IMR-90 (cell line): ENCODE measurements around the gene ZNF385B. TPM values are rescaled to one million over a fixed set of nuclear protein-coding genes. Genes with fewer than 3 reads are reported as not detected.

Source experiments
- ATAC-seq: fragments of 200-7000 bp; cut with Tn5 transposase; 2 replicates; pipeline ENCODE4 v1.9.1; 2020; ENCODE audit warnings: low read depth, mild to moderate bottlenecking, moderate library complexity
- BruUV-seq: library from RNA; stranded (reverse); fragments of 400-500 nt; replicated peaks from 2 replicates; lab custom pipeline; 2021; lab: Mats Ljungman, UMichigan
- CTCF ChIA-PET: fragments of 300-600 bp; formaldehyde crosslinking; extraction: SDS; loops from one replicate; lab custom pipeline; 2021; ENCODE audit warnings: antibody characterized with exemption; lab: Yijun Ruan, JAX
- POLR2A ChIA-PET: fragments of 300-600 bp; sonication (Branson Sonifier 250); formaldehyde crosslinking; loops from one replicate; lab custom pipeline; 2022; ENCODE audit warnings: antibody characterized with exemption; ENCODE audit not compliant: unreplicated experiment; lab: Charles Lee
- DNase-seq: peaks from one replicate; pipeline ENCODE4 v3.0.0; 2013
- H2AFZ ChIP-seq: replicated peaks from 2 replicates; pipeline ENCODE3; 2013; ENCODE audit warnings: low read length, mild to moderate bottlenecking; ENCODE audit not compliant: poor library complexity
- H2AK5ac ChIP-seq: 2 replicates; pipeline ENCODE4 v1.6.1; 2013; ENCODE audit warnings: low read depth, low read length, inconsistent platforms
- H2AK9ac ChIP-seq: replicated peaks from 2 replicates; pipeline ENCODE3; 2013; ENCODE audit warnings: mild to moderate bottlenecking, low read depth, low read length, moderate library complexity; ENCODE audit not compliant: poor library complexity
- H2BK120ac ChIP-seq: 2 replicates; pipeline ENCODE4 v1.6.1; 2013; ENCODE audit warnings: low read depth, low read length, inconsistent platforms
- H2BK15ac ChIP-seq: 3 replicates; pipeline ENCODE4 v1.6.1; 2013; ENCODE audit warnings: low read depth, low read length, inconsistent platforms
- H2BK20ac ChIP-seq: 2 replicates; pipeline ENCODE4 v1.6.1; 2013; ENCODE audit warnings: low read depth, mild to moderate bottlenecking, inconsistent platforms, low read length, moderate library complexity
- H2BK5ac ChIP-seq: 2 replicates; pipeline ENCODE4 v1.6.1; 2013; ENCODE audit warnings: mild to moderate bottlenecking, low read depth, low read length, inconsistent platforms; ENCODE audit not compliant: poor library complexity, severe bottlenecking
- H3K14ac ChIP-seq: replicated peaks from 2 replicates; pipeline ENCODE4 v1.6.1; 2013; ENCODE audit warnings: low read depth, low read length, inconsistent platforms
- H3K18ac ChIP-seq: 2 replicates; pipeline ENCODE4 v1.6.1; 2013; ENCODE audit warnings: low read depth, low read length, control low read depth
- H3K23ac ChIP-seq: 2 replicates; pipeline ENCODE4 v1.6.1; 2013; ENCODE audit warnings: low read depth, low read length, inconsistent platforms
- H3K27ac ChIP-seq: 2 replicates; pipeline ENCODE4 v1.5.1; 2013; ENCODE audit warnings: mild to moderate bottlenecking, control low read depth, low read length; ENCODE audit not compliant: insufficient read depth
- H3K27me3 ChIP-seq: 2 replicates; pipeline ENCODE4 v1.6.1; 2013; ENCODE audit warnings: low read length; ENCODE audit not compliant: control insufficient read depth, insufficient read depth
- H3K36me3 ChIP-seq: 2 replicates; pipeline ENCODE4 v1.6.1; 2013; ENCODE audit warnings: low read length, mixed read lengths; ENCODE audit not compliant: control insufficient read depth, insufficient read depth
- H3K4ac ChIP-seq: 2 replicates; pipeline ENCODE4 v1.6.1; 2013; ENCODE audit warnings: low read depth, low read length, inconsistent platforms
- H3K4me1 ChIP-seq: 2 replicates; pipeline ENCODE4 v1.6.1; 2013; ENCODE audit warnings: low read length, mixed read lengths; ENCODE audit not compliant: control insufficient read depth, insufficient read depth
- H3K4me2 ChIP-seq: 2 replicates; pipeline ENCODE4 v1.6.1; 2013; ENCODE audit warnings: low read depth, mild to moderate bottlenecking, control low read depth, low read length, moderate library complexity
- H3K4me3 ChIP-seq: 2 replicates; pipeline ENCODE4 v1.5.1; 2013; ENCODE audit warnings: low read depth, mild to moderate bottlenecking, control low read depth, low read length, moderate library complexity; ENCODE audit not compliant: insufficient read depth
- H3K56ac ChIP-seq: 2 replicates; pipeline ENCODE4 v1.6.1; 2013; ENCODE audit warnings: low read length, inconsistent platforms; ENCODE audit not compliant: insufficient read depth; ENCODE audit errors: extremely low read depth
- H3K79me1 ChIP-seq, 2 experiments: 2 replicates each; pipeline ENCODE4 v1.6.1; 2013; ENCODE audit warnings: low read length in 2 of 2, inconsistent platforms in 1 of 2, low read depth in 1 of 2
- H3K9ac ChIP-seq: 2 replicates; pipeline ENCODE4 v1.6.1; 2013; ENCODE audit warnings: low read depth, low read length, control low read depth
- H3K9me1 ChIP-seq: 2 replicates; pipeline ENCODE4 v1.6.1; 2013; ENCODE audit warnings: low read length, inconsistent platforms; ENCODE audit not compliant: insufficient read depth
- H3K9me3 ChIP-seq: 2 replicates; pipeline ENCODE4 v1.6.1; 2013; ENCODE audit warnings: low read length; ENCODE audit not compliant: control insufficient read depth, insufficient read depth
- H4K20me1 ChIP-seq: 2 replicates; pipeline ENCODE4 v1.6.1; 2013; ENCODE audit warnings: low read length, inconsistent platforms; ENCODE audit not compliant: insufficient read depth
- H4K5ac ChIP-seq: 2 replicates; pipeline ENCODE4 v1.6.1; 2013; ENCODE audit warnings: mild to moderate bottlenecking, low read depth, low read length, control low read depth
- H4K8ac ChIP-seq, 2 experiments: 2 replicates each; pipeline ENCODE4 v1.6.1; 2013; ENCODE audit warnings: low read depth in 2 of 2, low read length in 2 of 2, control low read depth in 1 of 2, inconsistent platforms in 1 of 2
- H4K91ac ChIP-seq: 2 replicates; pipeline ENCODE4 v1.6.1; 2013; ENCODE audit warnings: low read depth, low read length, inconsistent platforms; ENCODE audit not compliant: insufficient read depth
- CHD1 ChIP-seq: IDR thresholded peaks from 2 replicates; pipeline ENCODE4 v1.6.1; 2012; ENCODE audit warnings: low read depth, low read length, improper control_type of control experiment
- ELK1 ChIP-seq: fragments of 150-350 bp; IDR thresholded peaks from 2 replicates; pipeline ENCODE4 v1.6.1; 2016; ENCODE audit warnings: low read depth, mild to moderate bottlenecking, low read length, moderate library complexity, borderline replicate concordance
- SMC3 ChIP-seq: fragments of 150-350 bp; IDR thresholded peaks from 2 replicates; pipeline ENCODE4 v1.6.1; 2016; ENCODE audit warnings: low read depth, mild to moderate bottlenecking, antibody characterized with exemption, low read length, moderate library complexity
- dilution Hi-C: fragments of 300-500 bp; cut with HindIII; formaldehyde crosslinking; loops from one replicate; pipeline ENCODE4 v1.14.3; 2018; ENCODE audit warnings: low sequenced_read_pairs; ENCODE audit not compliant: unreplicated experiment
- in situ Hi-C: fragments of 300-500 bp; cut with MboI; formaldehyde crosslinking; loops from 3 replicates; pipeline ENCODE4 v1.14.3; 2019; ENCODE audit warnings: low sequenced_read_pairs, inconsistent platforms, mixed read lengths
- intact Hi-C: fragments of 100-400 bp; cut with micrococcal nuclease; formaldehyde crosslinking; loops from 2 replicates; pipeline ENCODE4 v1.10.0; 2022
- polyA plus RNA-seq, 3 experiments: library from polyadenylated mRNA; depleted of rRNA; stranded (reverse); fragments of >200 nt; gene quantifications; 2 replicates each; pipeline ENCODE4 v1.2.3, GENCODE V29; 2012; ENCODE audit warnings: low replicate concordance in 1 of 3
- total RNA-seq: library from RNA; depleted of rRNA; stranded (reverse); fragments of >200 nt; gene quantifications from 2 replicates; pipeline ENCODE4 v1.2.3, GENCODE V29; 2012

ZNF385B gene
- total and polyA plus RNA-seq, 2 of the 4 experiments (the other 2 are of a cell fraction) = not detected

GRCh38 chr2:179447421-179447820, 414.0 kb downstream of the ZNF385B start:
- no peak overlapping the region for H3K23ac ChIP-seq
- in situ Hi-C loops (no loop called here), intact Hi-C loops (no loop called here), dilution Hi-C loops (no loop called here)
- H2BK20ac ChIP-seq = no peak overlapping the region
- H4K20me1 ChIP-seq = no peaks in the 10 kb centered on the region
- no peaks in the 10 kb centered on the region for H3K9me1 ChIP-seq
- no peaks in the 10 kb centered on the region for H3K27me3 ChIP-seq
- H2BK5ac ChIP-seq = no peak overlapping the region
- H3K56ac ChIP-seq = no peak overlapping the region
- H4K91ac ChIP-seq = no peak overlapping the region
- no peak overlapping the region for H3K4ac ChIP-seq
- no peaks in the 10 kb centered on the region for H3K36me3 ChIP-seq
- TF ChIP-seq ELK1 = no peak
- no peak for TF ChIP-seq SMC3
- no peak for TF ChIP-seq CHD1
- ATAC-seq = no peak
- H3K4me3 ChIP-seq = no peak overlapping the region
- H3K9ac ChIP-seq = no peak overlapping the region
- no peaks in the 10 kb centered on the region; the same call in 1 of the 2 replicates for H3K4me1 ChIP-seq
- CTCF ChIA-PET = interaction anchor here (0.6 to 1.2 kb wide), 2 partner anchors 29 to 282 kb away, joined by 3 read pairs; no protein-coding TSS in a partner anchor
- no peak overlapping the region for H3K4me2 ChIP-seq
- DNase-seq = no peak
- no peak overlapping the region for H4K8ac ChIP-seq
- H4K5ac ChIP-seq = no peak overlapping the region
- POLR2A ChIA-PET = no interaction called here
- no peak overlapping the region for H2BK15ac ChIP-seq
- H2AK9ac ChIP-seq = no peak overlapping the region
- H3K14ac ChIP-seq = no peak overlapping the region
- H3K79me1 ChIP-seq = no peaks in the 10 kb centered on the region
- H3K18ac ChIP-seq = no peak overlapping the region
- no peaks in the 10 kb centered on the region for H3K9me3 ChIP-seq
- no TSS peak for BruUV-seq
- no peak overlapping the region for H2BK120ac ChIP-seq
- no peak overlapping the region for H2AK5ac ChIP-seq
- H2AFZ ChIP-seq = no peak overlapping the region
- H3K27ac ChIP-seq = no peak overlapping the region
